ENCODE measurements around the gene HYI. TPM values are rescaled to one million over a fixed set of nuclear protein-coding genes. Genes with fewer than 3 reads are reported as not detected.

The HYI gene
- polyA plus RNA-seq, 1 donor from 2014 or later: 14.8 TPM

DNA sequence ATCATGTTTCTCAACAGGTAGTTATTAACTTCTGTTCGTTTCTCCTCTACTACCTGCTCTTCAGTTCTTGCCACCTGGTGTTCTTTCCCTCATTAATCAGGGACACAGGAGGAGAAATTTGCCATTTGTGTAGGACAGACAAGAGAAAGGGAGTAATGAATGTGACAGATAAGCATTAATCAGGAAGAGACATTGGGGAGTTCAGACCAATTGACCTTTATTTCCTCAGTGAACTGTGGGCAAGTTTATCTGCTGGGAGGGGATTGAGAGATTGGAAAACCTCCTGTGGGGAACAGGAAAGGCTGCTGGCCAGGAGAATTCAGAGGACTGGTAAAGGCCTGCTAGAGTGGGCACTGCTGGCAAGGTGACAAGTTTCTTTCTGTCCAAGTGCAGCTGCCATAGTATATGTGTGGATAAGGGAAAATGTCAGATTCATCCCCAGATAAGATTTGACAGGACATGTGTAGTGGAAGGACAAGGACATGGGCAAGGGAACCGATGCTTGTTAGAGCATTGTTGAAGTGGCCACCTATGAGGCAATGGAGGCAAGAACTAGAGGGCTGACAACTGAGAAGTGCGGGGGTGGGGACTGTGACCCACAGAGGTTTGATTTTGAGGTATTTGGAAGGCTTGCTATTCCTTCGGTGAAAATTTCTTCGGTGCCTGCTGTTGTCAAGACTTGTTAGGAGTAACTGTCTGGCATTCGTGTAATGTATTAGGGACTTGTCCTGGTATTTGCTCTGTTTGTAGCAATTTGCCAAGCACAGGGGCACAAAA, 51.5 kb downstream of the HYI start:
- Histone ChIP-seq H3K79me2 (replicated peaks; ENCODE audit: insufficient read depth, low read length) (no peaks in the 10 kb centered on the region), H3K27me3 (ENCODE audit: insufficient read depth, low read depth, low read length) (no peaks in the 10 kb centered on the region), H3K36me3 (ENCODE audit: insufficient read depth, low read length) (no peaks in the 10 kb centered on the region), H3K9ac (ENCODE audit: low read length) (no peak overlapping the region), H2AFZ (ENCODE audit: low read depth, low read length) (no peak overlapping the region), H4K20me1 (ENCODE audit: insufficient read depth) (no peaks in the 10 kb centered on the region), H3K27ac (ENCODE audit: low read length) (no peak overlapping the region), H3F3A (ENCODE audit: insufficient read depth, low read length, poor library complexity, severe bottlenecking) (no peaks in the 10 kb centered on the region), H3K4me2 (ENCODE audit: low read length) (no peak overlapping the region), H3K9me2 (ENCODE audit: insufficient read depth, low read length) (no peaks in the 10 kb centered on the region), H3K9me3 (ENCODE audit: low read length) (no peaks in the 10 kb centered on the region), H3K4me3 (ENCODE audit: low read length) (no peak overlapping the region)
- no peak for TF ChIP-seq EZH2 (IDR thresholded peaks at IDR 0.05; ENCODE audit: borderline replicate concordance, insufficient read depth, low read length, poor library complexity, severe bottlenecking)
- TF ChIP-seq RAD21 (conservative IDR thresholded peaks at IDR 0.05): no peak
- TF ChIP-seq TAF1 (IDR thresholded peaks at IDR 0.05; ENCODE audit: low read depth): no peak

Small RNA genes lying within 50 kb of the gene (small RNA-seq; reads per million reads assigned to genes)
- gene MIR6735: 0 reads per million in 3 experiments

Other genes starting within 250 kb of the HYI start
- not detected in 2 replicates for gene TMEM125, start 183.9 kb downstream of the HYI start, polyA plus RNA-seq
- not detected in 2 replicates for gene C1orf210, start 168.3 kb downstream of the HYI start, polyA plus RNA-seq
- not detected in 2 replicates for gene TIE1, start 152.9 kb downstream of the HYI start, polyA plus RNA-seq
- not detected in 2 replicates for gene MPL, start 116.1 kb downstream of the HYI start, polyA plus RNA-seq
- gene CDC20, start 95.0 kb downstream of the HYI start, polyA plus RNA-seq: 2.8 and 5.7 TPM in 2 replicates
- 11.9 and 12.9 TPM in 2 replicates for gene ELOVL1, start 85.9 kb downstream of the HYI start, polyA plus RNA-seq
- gene MED8, start 64.1 kb downstream of the HYI start, polyA plus RNA-seq: 59.2 and 72.7 TPM in 2 replicates
- gene SZT2, start 64.0 kb downstream of the HYI start, polyA plus RNA-seq: 6.6 and 6.7 TPM in 2 replicates
- 66.6 and 95.1 TPM in 2 replicates for gene PTPRF, start 77.0 kb upstream of the HYI start, polyA plus RNA-seq
- gene KDM4A, start 196.2 kb upstream of the HYI start, polyA plus RNA-seq: 56.0 and 59.4 TPM in 2 replicates